NCI-H2227 (cell line): Measurements from ENCODE around the gene PLVAP.
A peak's percentile ranks its signal among the peaks of the same experiment; 100 is the strongest.

Source experiments
- DNase-seq: peaks from one replicate; lab custom pipeline; 2025; ENCODE audit not compliant: unreplicated experiment; lab: John Stamatoyannopoulos, UW

PLVAP gene

GRCh38 chr19:17376935-17377600, at the start of gene PLVAP:
TSS of gene PLVAP (minus strand) at chr19:17377342. CDS start at chr19:17377288, 54 bp downstream.
- no peak for DNase-seq

GRCh38 chr19:17424743-17425365, 47.7 kb upstream of the PLVAP start:
- DNase-seq: peak; percentile 84

- no peak for DNase-seq
Observed at GRCh38 chr19:17423429-17424208, 46.5 kb upstream of the PLVAP start.

- DNase-seq: no peak
Observed at GRCh38 chr19:17421942-17422341, 44.8 kb upstream of the PLVAP start.

- peak; percentile 39 for DNase-seq
Observed at GRCh38 chr19:17420475-17420924, 43.4 kb upstream of the PLVAP start.

GRCh38 chr19:17419621-17420474, 42.7 kb upstream of the PLVAP start, which contains the start of gene MVB12A:
TSS of gene MVB12A (plus strand) at chr19:17420047. CDS start at chr19:17420136, 89 bp downstream.
- peak; percentile 97 for DNase-seq

GRCh38 chr19:17419154-17419620, 42.0 kb upstream of the PLVAP start:
- DNase-seq: peak; percentile 30

- no peak for DNase-seq
Observed at GRCh38 chr19:17418710-17419109, 41.6 kb upstream of the PLVAP start.

GRCh38 chr19:17415121-17415520, 38.0 kb upstream of the PLVAP start:
- peak; percentile 9 for DNase-seq

GRCh38 chr19:17414097-17414496, 37.0 kb upstream of the PLVAP start:
- DNase-seq: no peak

GRCh38 chr19:17411801-17412200, 34.7 kb upstream of the PLVAP start:
- no peak for DNase-seq

- DNase-seq: no peak
Observed at GRCh38 chr19:17409990-17410389, 32.8 kb upstream of the PLVAP start.

- DNase-seq: no peak
Observed at GRCh38 chr19:17406887-17407196, 29.7 kb upstream of the PLVAP start.

- no peak for DNase-seq
Observed at GRCh38 chr19:17406046-17406886, 29.1 kb upstream of the PLVAP start.

GRCh38 chr19:17405250-17406045, 28.3 kb upstream of the PLVAP start, which contains the start of gene BST2:
TSS of gene BST2 (minus strand) at chr19:17405630. CDS start at chr19:17405575, 55 bp downstream.
- DNase-seq: no peak

- no peak for DNase-seq
Observed at GRCh38 chr19:17404621-17405249, 27.6 kb upstream of the PLVAP start.

- no peak for DNase-seq
Observed at GRCh38 chr19:17404015-17404414, 26.9 kb upstream of the PLVAP start.

GRCh38 chr19:17402982-17403855, 26.1 kb upstream of the PLVAP start:
- peak; percentile 10 for DNase-seq
